Endothelial cell of umbilical vein (primary cell): ENCODE results near the gene DCLRE1A. TPM values are rescaled to one million over a fixed set of nuclear protein-coding genes. Genes with fewer than 3 reads are reported as not detected.

Source experiments
- BruUV-seq: library from RNA; stranded (reverse); fragments of 400-500 nt; replicated peaks from 2 replicates; lab custom pipeline; 2021; lab: Mats Ljungman, UMichigan
- CTCF ChIA-PET: fragments of 300-600, 350-600 bp; sonication (Branson Sonifier 250); formaldehyde crosslinking; loops from one replicate; lab custom pipeline; 2021; ENCODE audit warnings: antibody characterized with exemption, inconsistent platforms; lab: Charles Lee
- POLR2A ChIA-PET: fragments of 300-600, 350-600 bp; sonication (Branson Sonifier 250); formaldehyde crosslinking; loops from one replicate; lab custom pipeline; 2021; ENCODE audit warnings: antibody characterized with exemption, inconsistent platforms; lab: Charles Lee
- DNase-seq: peaks from one replicate; pipeline ENCODE4 v3.0.0-alpha.2; 2011; ENCODE audit warnings: low read depth, low spot score
- FAIRE-seq: peaks from 2 replicates; lab custom pipeline; 2011; peaks lifted over from hg19 to GRCh38; lab: Jason Lieb, UNC
- H2AFZ ChIP-seq: 2 replicates; pipeline ENCODE4 v1.6.0; 2012; ENCODE audit warnings: low read depth, low read length, control low read depth, inconsistent platforms
- H3K27ac ChIP-seq: 2 replicates; pipeline ENCODE4 v1.5.1; 2011; ENCODE audit warnings: low read depth, mild to moderate bottlenecking, control low read depth, low read length, moderate library complexity; ENCODE audit not compliant: insufficient read depth
- H3K27me3 ChIP-seq, 2 experiments: 2 replicates each; pipeline versions ENCODE4 v1.6.0 to v1.6.1; 2011; ENCODE audit warnings: low read length in 2 of 2, mixed read lengths in 1 of 2; ENCODE audit not compliant: control insufficient read depth in 2 of 2, insufficient read depth in 2 of 2
- H3K36me3 ChIP-seq, 2 experiments: 2 replicates in 1 of 2; 3 replicates in 1 of 2; pipeline ENCODE4 v1.5.1; 2011; ENCODE audit warnings: low read length in 2 of 2, mild to moderate bottlenecking in 1 of 2, moderate library complexity in 1 of 2; ENCODE audit not compliant: control insufficient read depth in 2 of 2, insufficient read depth in 2 of 2; ENCODE audit errors: extremely low read depth in 1 of 2
- H3K4me1 ChIP-seq: 3 replicates; pipeline ENCODE4 v1.5.1; 2011; ENCODE audit warnings: mild to moderate bottlenecking, low read length; ENCODE audit not compliant: control insufficient read depth, insufficient read depth; ENCODE audit errors: extremely low read depth
- H3K4me2 ChIP-seq: 2 replicates; pipeline ENCODE4 v1.6.1; 2011; ENCODE audit warnings: low read length, control low read depth, mixed read lengths; ENCODE audit not compliant: insufficient read depth
- H3K4me3 ChIP-seq, 3 experiments: fragments of 200-600 bp in 1 of 3; sonication (generic), shearing (Covaris generic) in 1 of 3; replicated peaks in 1 of 3; 2 replicates each; pipeline ENCODE4 v1.5.1; 2011 to 2016; ENCODE audit warnings: control low read depth in 3 of 3, low read length in 3 of 3, mild to moderate bottlenecking in 2 of 3, inconsistent platforms in 1 of 3, low read depth in 1 of 3, moderate library complexity in 1 of 3; ENCODE audit not compliant: insufficient read depth in 1 of 3
- H3K79me2 ChIP-seq: 2 replicates; pipeline ENCODE4 v1.6.0; 2012; ENCODE audit warnings: low read length, inconsistent platforms; ENCODE audit not compliant: control insufficient read depth, insufficient read depth
- H3K9ac ChIP-seq: replicated peaks from 2 replicates; pipeline ENCODE3; 2011; ENCODE audit warnings: low read length, control low read depth; ENCODE audit not compliant: insufficient read depth; ENCODE audit errors: extremely low read depth
- H3K9me1 ChIP-seq: replicated peaks from 3 replicates; pipeline ENCODE4 v1.6.0; 2011; ENCODE audit warnings: mild to moderate bottlenecking, low read length; ENCODE audit not compliant: control insufficient read depth, insufficient read depth; ENCODE audit errors: extremely low read depth
- H3K9me3 ChIP-seq: replicated peaks from 2 replicates; pipeline ENCODE4 v1.5.1; 2012; ENCODE audit warnings: low read length, inconsistent platforms; ENCODE audit not compliant: control insufficient read depth, insufficient read depth
- H4K20me1 ChIP-seq: replicated peaks from 2 replicates; pipeline ENCODE3; 2011; ENCODE audit warnings: mild to moderate bottlenecking, low read length; ENCODE audit not compliant: control insufficient read depth, insufficient read depth; ENCODE audit errors: extremely low read depth
- CTCF ChIP-seq, 2 donors: IDR thresholded peaks; 1 replicate in 1 of 2; 2 replicates in 1 of 2; pipeline ENCODE4 v1.5.1; 2011; ENCODE audit warnings: low read length in 2 of 2, mild to moderate bottlenecking in 2 of 2, moderate library complexity in 2 of 2, control low read depth in 1 of 2, inconsistent platforms in 1 of 2, low read depth in 1 of 2; ENCODE audit not compliant: insufficient read depth in 1 of 2; ENCODE audit errors: extremely low read depth in 1 of 2
- EZH2 ChIP-seq: IDR thresholded peaks from 2 replicates; pipeline ENCODE4 v1.6.1; 2012; ENCODE audit warnings: borderline replicate concordance, low read depth, mild to moderate bottlenecking, moderate library complexity, low read length, inconsistent platforms; ENCODE audit not compliant: severe bottlenecking
- FOS ChIP-seq: IDR thresholded peaks from 2 replicates; pipeline ENCODE4 v1.6.1; 2011; ENCODE audit warnings: mild to moderate bottlenecking, low read length, moderate library complexity, borderline replicate concordance; ENCODE audit not compliant: insufficient read depth
- GATA2 ChIP-seq: IDR thresholded peaks from 2 replicates; pipeline ENCODE4 v1.7.0; 2011; ENCODE audit warnings: low read depth, mild to moderate bottlenecking, moderate library complexity, mixed read lengths, low read length; ENCODE audit not compliant: insufficient read length, insufficient read depth
- MAX ChIP-seq: IDR thresholded peaks from 2 replicates; pipeline ENCODE4 v1.6.1; 2011; ENCODE audit not compliant: insufficient read depth, insufficient read length
- MYC ChIP-seq: IDR thresholded peaks from one replicate; pipeline ENCODE4 v1.6.1; 2011; ENCODE audit warnings: mild to moderate bottlenecking, low read depth, low read length
- POLR2A ChIP-seq: IDR thresholded peaks from 2 replicates; pipeline ENCODE4 v1.6.1; 2012; ENCODE audit warnings: low read depth, mild to moderate bottlenecking, control low read depth, low read length
- POLR2AphosphoS5 ChIP-seq: IDR thresholded peaks from 2 replicates; pipeline ENCODE4 v1.6.1; 2012; ENCODE audit warnings: low read depth, mild to moderate bottlenecking, control low read depth, low read length, moderate library complexity; ENCODE audit not compliant: insufficient read depth
- dilution Hi-C: fragments of 300-500 bp; cut with MboI; formaldehyde crosslinking; loops from one replicate; pipeline ENCODE4 v1.15.0; 2019; ENCODE audit warnings: low sequenced_read_pairs; ENCODE audit not compliant: extremely low pct_ligation_motif_present
- intact Hi-C: fragments of 100-400 bp; cut with micrococcal nuclease; formaldehyde crosslinking; loops from one replicate; pipeline ENCODE4 v1.10.0; 2022
- polyA plus RNA-seq, 4 experiments: library from polyadenylated mRNA; depleted of rRNA in 3 of 4; stranded (reverse) in 3 of 4; unstranded in 1 of 4; fragments of >200 nt; gene quantifications; 2 replicates each; pipeline versions ENCODE4 v1.2.1 to v1.2.3, GENCODE V29; 2011 to 2012; ENCODE audit warnings: missing spikeins in 1 of 4
- total RNA-seq: library from RNA; stranded (reverse); gene quantifications from 2 replicates; pipeline ENCODE4 v1.2.3, GENCODE V29; 2021

Gene DCLRE1A
- total and polyA plus RNA-seq, 2 donors (not counting 3 experiments of a cell fraction or from before 2014, with no cell fraction given), result 3.6 to 6.7 TPM

GRCh38 chr10:113890769-113891168, 36.9 kb upstream of the DCLRE1A start:
- intact Hi-C loops (no loop called here), dilution Hi-C loops (no loop called here)
- Histone ChIP-seq H3K9me1 (no peaks in the 10 kb centered on the region), H4K20me1 (no peaks in the 10 kb centered on the region), H3K36me3 (peaks cover 0 to 2% of the 10 kb centered on the region in 2 experiments), H3K4me3 (no peak overlapping the region), H2AFZ (no peak overlapping the region), H3K79me2 (no peaks in the 10 kb centered on the region), H3K9me3 (no peaks in the 10 kb centered on the region), H3K27ac (no peak overlapping the region), H3K9ac (no peak overlapping the region), H3K4me1 (peaks cover 9% of the 10 kb centered on the region), H3K4me2 (no peak overlapping the region), H3K27me3 (no peaks in the 10 kb centered on the region)
- no TSS peak for BruUV-seq
- CTCF ChIA-PET, result no interaction called here
- no peak for DNase-seq
- FAIRE-seq, result no peak
- POLR2A ChIA-PET, result no interaction called here
- TF ChIP-seq MAX, result no peak
- TF ChIP-seq POLR2AphosphoS5, result no peak
- no peak for TF ChIP-seq MYC
- TF ChIP-seq CTCF (IDR thresholded peaks at IDR 0.05; ENCODE audit: extremely low read depth in 1 of 2, insufficient read depth in 1 of 2, low read depth in 1 of 2, low read length in 2 of 2), result no peak
- TF ChIP-seq FOS, result no peak
- no peak for TF ChIP-seq GATA2
- TF ChIP-seq EZH2, result no peak
- no peak for TF ChIP-seq POLR2A
